SK-N-SH treated with all-trans-retinoic acid at 6 μM for 48 hours (cell line): ENCODE measurements around the gene HBB.

ENCODE experiments used
- ARNTL ChIP-seq: fragments of 450-650 bp; formaldehyde crosslinking; IDR thresholded peaks from 2 replicates; pipeline ENCODE4 v1.5.0; 2020; ENCODE audit warnings: low read depth, mild to moderate bottlenecking, moderate library complexity, borderline replicate concordance
- BACH2 ChIP-seq: fragments of 250-450 bp; sonication (Bioruptor Pico); IDR thresholded peaks from 2 replicates; pipeline ENCODE4 v1.9.0; 2021; ENCODE audit warnings: mild to moderate bottlenecking, borderline replicate concordance
- CREB5 ChIP-seq: fragments of 250-450 bp; sonication (Bioruptor Pico); IDR thresholded peaks from 2 replicates; pipeline ENCODE4 v1.5.1; 2020; ENCODE audit warnings: low read depth, mild to moderate bottlenecking, moderate library complexity
- ISL1 ChIP-seq: fragments of 250-450 bp; sonication (Bioruptor Pico); IDR thresholded peaks from 2 replicates; pipeline ENCODE4 v2.1.2; 2022; ENCODE audit warnings: mild to moderate bottlenecking, moderate library complexity
- OSR1 ChIP-seq: fragments of 250-450 bp; sonication (Bioruptor Pico); IDR thresholded peaks from 2 replicates; pipeline ENCODE4 v1.8.0; 2022; ENCODE audit warnings: moderate library complexity, mild to moderate bottlenecking, inconsistent platforms
- PATZ1 ChIP-seq: fragments of 250-450 bp; sonication (Bioruptor Pico); IDR thresholded peaks from 2 replicates; pipeline ENCODE4 v1.8.0; 2020; ENCODE audit warnings: mild to moderate bottlenecking, moderate library complexity, borderline replicate concordance
- PPARA ChIP-seq: fragments of 250-450 bp; sonication (Bioruptor Pico); IDR thresholded peaks from 2 replicates; pipeline ENCODE4 v1.5.0; 2020; ENCODE audit warnings: mild to moderate bottlenecking, borderline replicate concordance
- RARB ChIP-seq: fragments of 250-450 bp; sonication (Bioruptor Pico); IDR thresholded peaks from 2 replicates; pipeline ENCODE4 v1.8.0; 2021; ENCODE audit warnings: mild to moderate bottlenecking, moderate library complexity
- SNAI2 ChIP-seq: fragments of 250-450 bp; sonication (Bioruptor Pico); IDR thresholded peaks from 2 replicates; pipeline ENCODE4 v1.5.0; 2020; ENCODE audit warnings: mild to moderate bottlenecking, moderate library complexity
- ZFP3 ChIP-seq: fragments of 250-450 bp; sonication (Bioruptor Pico); IDR thresholded peaks from 2 replicates; pipeline ENCODE4 v1.5.0; 2020; ENCODE audit warnings: mild to moderate bottlenecking, moderate library complexity
- ZFP30 ChIP-seq: fragments of 450-650 bp; formaldehyde crosslinking; IDR thresholded peaks from 2 replicates; pipeline ENCODE4 v1.5.0; 2022; ENCODE audit warnings: mild to moderate bottlenecking, moderate library complexity
- ZNF8 ChIP-seq: fragments of 450-650 bp; formaldehyde crosslinking; IDR thresholded peaks from 2 replicates; pipeline ENCODE4 v1.5.0; 2020; ENCODE audit warnings: mild to moderate bottlenecking, moderate library complexity

- TF ChIP-seq RARB (CRISPR knock-in tag) (no peak), ZFP3 (CRISPR knock-in tag) (no peak), PATZ1 (no peak), PPARA (CRISPR knock-in tag) (no peak), ZNF8 (CRISPR knock-in tag) (no peak), BACH2 (no peak), OSR1 (no peak), SNAI2 (CRISPR knock-in tag) (no peak), ARNTL (CRISPR knock-in tag) (no peak), ZFP30 (CRISPR knock-in tag) (no peak), ISL1 (CRISPR knock-in tag) (no peak), CREB5 (CRISPR knock-in tag) (no peak)
These were observed 3.7 kb downstream of the HBB start for GRCh38 chr11:5223146-5223545.
